Esophagus squamous epithelium (tissue), 5 donors: ENCODE measurements around the gene KCNG2. TPM values are rescaled to one million over a fixed set of nuclear protein-coding genes. Genes with fewer than 3 reads are reported as not detected.

ENCODE experiments used
- DNase-seq: peaks from one replicate; lab custom pipeline; 2025; lab: John Stamatoyannopoulos, UW
- H3K27ac ChIP-seq, 4 donors: fragments of 200-600 bp; sonication (generic); one replicate each; pipeline ENCODE4 v1.5.1; 2016 to 2019; ENCODE audit warnings: mild to moderate bottlenecking in 1 of 4
- H3K27me3 ChIP-seq, 4 donors: fragments of 200-600 bp; sonication (generic); 1 replicate in 3 of 4; 2 replicates in 1 of 4; pipeline versions ENCODE4 v1.5.1 to v1.6.0; 2017 to 2021; ENCODE audit warnings: antibody characterized with exemption in 1 of 4
- H3K36me3 ChIP-seq, 3 donors: fragments of 200-600 bp; sonication (generic); one replicate each; pipeline ENCODE4 v1.5.1; 2016 to 2019
- H3K4me1 ChIP-seq, 3 donors: fragments of 200-600 bp; sonication (generic); one replicate each; pipeline ENCODE4 v1.5.1; 2017 to 2019
- H3K4me3 ChIP-seq, 4 donors: fragments of 200-600 bp; sonication (generic); 1 replicate in 3 of 4; 2 replicates in 1 of 4; pipeline ENCODE4 v1.5.1; 2016 to 2019; ENCODE audit warnings: mild to moderate bottlenecking in 2 of 4, moderate library complexity in 1 of 4
- H3K9me3 ChIP-seq, 3 donors: fragments of 200-600 bp; sonication (generic); one replicate each; pipeline ENCODE4 v1.5.1; 2016 to 2019
- CTCF ChIP-seq, 6 experiments: fragments of 450-650 bp in 4 of 6; fragments of 200-600 bp in 2 of 6; sonication (generic) in 2 of 6; IDR thresholded peaks; one replicate each; pipeline ENCODE4 v1.5.1; 2016 to 2019; ENCODE audit warnings: antibody characterized with exemption in 6 of 6, mild to moderate bottlenecking in 4 of 6, moderate library complexity in 4 of 6
- POLR2A ChIP-seq, 4 donors: fragments of 450-650 bp; IDR thresholded peaks; one replicate each; pipeline ENCODE4 v1.6.1; 2017; ENCODE audit warnings: antibody characterized with exemption in 4 of 4, mild to moderate bottlenecking in 4 of 4, moderate library complexity in 3 of 4
- WGBS, 2 donors: methylation state at CpG; one replicate each; pipeline ENCODE4 v1.1.5; 2018; 5-methylcytosine and 5-hydroxymethylcytosine counted together
- intact Hi-C: fragments of 100-400 bp; cut with DNase I; formaldehyde crosslinking; loops from one replicate; pipeline ENCODE4 v1.15.0; 2022
- total RNA-seq, 4 donors: library from RNA; depleted of rRNA; stranded (reverse); fragments of >200 nt; gene quantifications; one replicate each; pipeline ENCODE4 v1.1.0, GENCODE V29; 2016
- donor health status: DM: yes; HTN: yes; CAD: no.

Gene KCNG2
- total RNA-seq, 4 donors from 2014 or later, result 0.19 TPM; not detected in 3

- 54 to 74% methylated on average over 13 to 18 of the region's 45 CpGs for WGBS, 2 donors
These were observed 51.0 kb downstream of the KCNG2 start for GRCh38 chr18:79848579-79849327.

GRCh38 chr18:79849328-79850207 lies 51.8 kb downstream of the KCNG2 start:
- H3K4me3 ChIP-seq, result no peak overlapping the region
- peaks cover 0 to 12% (median 0%) of the 10 kb centered on the region in 4 donors for H3K27me3 ChIP-seq
- DNase-seq, result no peak
- H3K9me3 ChIP-seq, result no peaks in the 10 kb centered on the region
- 89 to 90% methylated on average over 10 to 25 of the region's 51 CpGs for WGBS, 2 donors
- intact Hi-C loops, result no loop called here
- TF ChIP-seq CTCF (IDR thresholded peaks at IDR 0.05) (no peak), POLR2A (IDR thresholded peaks at IDR 0.05) (no peak)
- no peaks in the 10 kb centered on the region for H3K36me3 ChIP-seq
- no peak overlapping the region for H3K27ac ChIP-seq
- H3K4me1 ChIP-seq, result no peaks in the 10 kb centered on the region

More at GRCh38 chr18:79848579-79849327, 51.0 kb downstream of the KCNG2 start:
- Histone ChIP-seq H3K4me3 (no peak overlapping the region), H3K9me3 (no peaks in the 10 kb centered on the region), H3K27me3 (peaks cover 0 to 8% (median 0%) of the 10 kb centered on the region in 4 donors), H3K36me3 (no peaks in the 10 kb centered on the region), H3K4me1 (no peaks in the 10 kb centered on the region), H3K27ac (no peak overlapping the region)
- no peak for DNase-seq
- TF ChIP-seq POLR2A (IDR thresholded peaks at IDR 0.05) (no peak), CTCF (IDR thresholded peaks at IDR 0.05) (no peak)
- intact Hi-C loops, result no loop called here

GRCh38 chr18:79850731-79851130 lies 53.0 kb downstream of the KCNG2 start:
- Histone ChIP-seq H3K4me3 (no peak overlapping the region), H3K36me3 (no peaks in the 10 kb centered on the region), H3K9me3 (no peaks in the 10 kb centered on the region), H3K27ac (no peak overlapping the region), H3K27me3 (peaks cover 0 to 16% (median 0%) of the 10 kb centered on the region in 4 donors), H3K4me1 (peaks cover 0 to 4% (median 0%) of the 10 kb centered on the region in 3 donors)
- intact Hi-C loops, result no loop called here
- WGBS, 2 donors, result 85 to 86% methylated on average over 16 of the region's 16 CpGs
- no peak for DNase-seq
- TF ChIP-seq CTCF (IDR thresholded peaks at IDR 0.05) (no peak), POLR2A (IDR thresholded peaks at IDR 0.05) (no peak)

- TF ChIP-seq CTCF (IDR thresholded peaks at IDR 0.05) (no peak), POLR2A (IDR thresholded peaks at IDR 0.05) (no peak)
- Histone ChIP-seq H3K9me3 (no peaks in the 10 kb centered on the region), H3K27me3 (peaks cover 0 to 24% (median 0%) of the 10 kb centered on the region in 4 donors), H3K36me3 (no peaks in the 10 kb centered on the region), H3K4me1 (peaks cover 0 to 12% (median 2%) of the 10 kb centered on the region in 3 donors), H3K4me3 (no peak overlapping the region), H3K27ac (no peak overlapping the region)
- no peak for DNase-seq
- intact Hi-C loops, result no loop called here
- WGBS, 2 donors, result 82 to 83% methylated on average over 7 of the region's 7 CpGs
These were observed 53.8 kb downstream of the KCNG2 start for GRCh38 chr18:79851489-79851888.
